Loucy (cell line): ENCODE data around the gene PRSS2.

Source experiments
- EZH2phosphoT487 ChIP-seq: fragments of 200-600 bp; IDR thresholded peaks from 2 replicates; pipeline ENCODE4 v1.6.1; 2018; ENCODE audit warnings: antibody characterized with exemption, mild to moderate bottlenecking, moderate library complexity, borderline replicate concordance
- TF ChIP-seq, protein P1 (sequence below): fragments of 200-600 bp; sonication (generic); conservative IDR thresholded peaks from 2 replicates; pipeline ENCODE4 v1.5.1; 2014; ENCODE audit warnings: mild to moderate bottlenecking, antibody characterized with exemption, low read length

DNA sequence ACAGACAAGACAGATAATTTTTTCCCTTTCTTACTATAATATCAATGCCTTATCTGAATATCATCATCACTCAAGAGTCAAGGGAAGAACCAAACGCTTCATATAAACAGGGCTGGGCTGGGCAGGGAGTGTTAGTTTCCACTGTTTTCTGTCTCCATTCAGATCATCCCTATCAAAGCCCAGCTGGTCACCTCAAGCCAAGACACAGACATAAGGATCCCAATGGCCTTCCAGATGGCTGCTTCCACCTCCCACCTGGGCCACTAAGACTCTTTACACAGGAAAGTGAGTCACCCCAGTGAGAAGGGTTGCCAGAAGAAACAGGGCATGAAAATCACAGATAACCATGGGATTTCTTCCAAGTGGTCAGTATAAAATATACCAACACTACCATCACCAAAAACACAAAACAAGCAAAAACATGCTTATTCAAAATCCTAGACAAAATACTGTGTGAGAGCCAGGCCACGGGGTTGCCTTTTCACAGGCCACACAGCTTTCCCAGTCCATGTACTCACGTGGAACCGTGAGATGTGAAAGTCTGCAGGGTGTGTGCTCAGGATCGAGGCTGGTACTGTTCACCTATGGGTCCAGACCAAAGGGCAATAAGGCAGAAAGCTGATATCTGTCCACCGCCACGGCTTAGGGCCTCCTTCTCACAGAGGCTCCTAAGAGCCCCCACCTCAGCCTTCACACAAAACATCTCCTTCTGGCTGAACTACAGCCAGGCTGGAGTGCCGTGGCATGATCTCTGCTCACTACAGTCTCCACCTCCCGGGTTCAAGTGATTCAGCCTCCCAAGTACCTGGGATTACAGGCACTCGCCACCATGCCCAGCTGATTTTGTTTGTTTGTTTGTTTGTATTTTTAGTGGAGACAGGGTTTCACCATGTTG lies 15.8 kb upstream of the PRSS2 start:
- TF ChIP-seq, protein P1, sequence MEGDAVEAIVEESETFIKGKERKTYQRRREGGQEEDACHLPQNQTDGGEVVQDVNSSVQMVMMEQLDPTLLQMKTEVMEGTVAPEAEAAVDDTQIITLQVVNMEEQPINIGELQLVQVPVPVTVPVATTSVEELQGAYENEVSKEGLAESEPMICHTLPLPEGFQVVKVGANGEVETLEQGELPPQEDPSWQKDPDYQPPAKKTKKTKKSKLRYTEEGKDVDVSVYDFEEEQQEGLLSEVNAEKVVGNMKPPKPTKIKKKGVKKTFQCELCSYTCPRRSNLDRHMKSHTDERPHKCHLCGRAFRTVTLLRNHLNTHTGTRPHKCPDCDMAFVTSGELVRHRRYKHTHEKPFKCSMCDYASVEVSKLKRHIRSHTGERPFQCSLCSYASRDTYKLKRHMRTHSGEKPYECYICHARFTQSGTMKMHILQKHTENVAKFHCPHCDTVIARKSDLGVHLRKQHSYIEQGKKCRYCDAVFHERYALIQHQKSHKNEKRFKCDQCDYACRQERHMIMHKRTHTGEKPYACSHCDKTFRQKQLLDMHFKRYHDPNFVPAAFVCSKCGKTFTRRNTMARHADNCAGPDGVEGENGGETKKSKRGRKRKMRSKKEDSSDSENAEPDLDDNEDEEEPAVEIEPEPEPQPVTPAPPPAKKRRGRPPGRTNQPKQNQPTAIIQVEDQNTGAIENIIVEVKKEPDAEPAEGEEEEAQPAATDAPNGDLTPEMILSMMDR, result no peak
- no peak for TF ChIP-seq EZH2phosphoT487
